Muscle of back (tissue), 11 donors: ENCODE measurements around the gene DIP2C. TPM values are rescaled to one million over a fixed set of nuclear protein-coding genes. Genes with fewer than 3 reads are reported as not detected.
A peak's percentile ranks its signal among the peaks of the same experiment; 100 is the strongest.
"Not testable (repeated sequence)": the region's sequence is repeated elsewhere in the genome, so short reads cannot be mapped to it uniquely, and the experiment has no call there.

Source experiments
- DNase-seq, 3 donors: peaks; one replicate each; pipeline versions ENCODE4 v3.0.0 to v3.0.0-alpha.2; 2013
- polyA plus RNA-seq, 10 donors: library from polyadenylated mRNA; unstranded; fragments of 120-200 nt; gene quantifications; one replicate each; pipeline ENCODE4 v1.2.1, GENCODE V29; 2013; ENCODE audit not compliant: insufficient read length in 10 of 10

DIP2C gene
- polyA plus RNA-seq, 10 donors, result 23.3 to 30.9 (median 25.9) TPM

- DNase-seq, result no peak
These were observed 269.0 kb downstream of the DIP2C start for GRCh38 chr10:420154-421121.

- no peak for DNase-seq
These were observed 270.6 kb downstream of the DIP2C start for GRCh38 chr10:418894-419293.

- DNase-seq, result no peak
These were observed 271.2 kb downstream of the DIP2C start for GRCh38 chr10:418226-418625.

DNA sequence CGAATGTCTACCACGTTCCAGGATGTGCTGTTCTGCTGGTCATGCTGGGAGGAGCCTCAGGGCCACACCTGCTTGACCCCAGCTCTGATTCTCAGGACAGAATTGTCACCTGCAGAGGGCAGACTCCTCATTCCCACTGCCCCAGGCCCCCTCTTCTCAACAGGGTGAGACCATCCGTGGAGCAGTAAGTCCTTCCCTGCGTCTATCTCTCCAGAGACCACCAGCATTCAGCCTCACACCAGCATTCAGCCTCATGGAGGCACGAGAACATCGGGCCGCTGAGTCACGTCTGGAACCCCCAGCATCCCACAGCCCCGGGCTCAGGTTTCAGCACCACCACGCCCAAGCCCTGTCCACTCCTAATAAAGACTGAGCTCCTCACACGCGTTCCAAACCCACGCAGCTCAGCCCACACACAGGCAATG, 273.4 kb downstream of the DIP2C start:
- DNase-seq, result no peak

GRCh38 chr10:413662-414071, 275.8 kb downstream of the DIP2C start:
- DNase-seq, result no peak

GRCh38 chr10:412109-412508, 277.4 kb downstream of the DIP2C start:
- peak; percentile 28 to 42 (median 41) for DNase-seq

- no peak for DNase-seq
These were observed 277.9 kb downstream of the DIP2C start for GRCh38 chr10:411603-412002.

GRCh38 chr10:409408-410040, 279.9 kb downstream of the DIP2C start:
- no peak for DNase-seq

DNA sequence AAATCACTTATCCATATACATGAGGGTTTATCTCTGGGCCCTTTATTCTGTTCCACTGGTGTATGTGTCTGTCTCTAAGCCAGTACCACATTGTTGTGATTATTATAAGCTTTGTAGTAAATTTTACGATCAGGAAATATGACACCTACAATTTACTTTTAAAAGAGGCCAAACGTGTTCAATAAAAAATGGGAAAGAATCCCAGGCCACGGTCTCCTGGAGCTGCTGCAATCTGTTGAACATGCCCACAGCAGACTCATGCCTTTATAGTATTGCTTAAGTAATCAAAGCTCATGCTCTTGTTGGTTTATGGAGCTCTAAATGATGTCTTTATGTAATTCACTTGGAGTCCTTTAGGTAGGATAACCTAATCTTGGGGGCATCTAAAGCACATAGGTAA, 281.2 kb downstream of the DIP2C start:
- no peak for DNase-seq

DNA sequence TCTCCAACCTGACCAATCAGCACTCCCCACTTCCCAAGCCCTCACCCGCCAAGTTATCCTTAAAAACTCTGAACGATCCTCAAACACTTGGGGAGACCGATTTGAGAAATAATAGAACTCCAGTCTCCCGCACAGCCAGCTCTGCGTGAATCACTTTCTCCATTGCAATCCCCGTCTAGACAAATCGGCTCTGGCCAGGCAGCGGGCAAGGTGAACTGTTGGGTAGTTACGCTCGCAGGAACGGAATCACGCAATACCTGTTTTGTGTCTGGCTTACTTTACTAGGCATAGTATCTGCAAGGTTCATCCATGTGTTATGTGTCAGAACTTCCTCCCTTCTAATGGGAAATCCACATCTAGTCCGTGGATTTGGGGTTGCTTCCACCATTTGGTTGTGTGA, 282.5 kb downstream of the DIP2C start:
- DNase-seq, result no peak

- DNase-seq, result no peak
These were observed 283.8 kb downstream of the DIP2C start for GRCh38 chr10:405648-406047.

- no peak for DNase-seq
These were observed 284.5 kb downstream of the DIP2C start for GRCh38 chr10:404991-405390.

DNA sequence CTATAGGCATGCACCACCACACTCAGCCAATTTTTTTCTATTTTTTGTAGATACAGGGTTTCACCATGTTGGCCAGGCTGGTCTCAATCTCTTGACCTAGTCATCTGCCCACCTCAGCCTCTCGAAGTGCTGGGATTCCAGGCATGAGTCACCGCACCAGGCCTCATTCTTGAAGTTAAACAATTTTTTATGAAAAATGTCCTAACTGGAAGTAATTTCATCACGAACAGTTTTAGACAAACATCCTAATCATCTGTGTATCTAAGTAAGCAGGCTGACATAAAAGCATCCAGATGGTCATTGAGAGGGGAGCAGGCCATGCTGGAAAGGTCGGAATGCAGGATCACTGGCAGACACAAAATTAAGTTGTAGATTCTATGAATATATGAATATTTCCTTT, 285.1 kb downstream of the DIP2C start:
- no peak for DNase-seq

DNA sequence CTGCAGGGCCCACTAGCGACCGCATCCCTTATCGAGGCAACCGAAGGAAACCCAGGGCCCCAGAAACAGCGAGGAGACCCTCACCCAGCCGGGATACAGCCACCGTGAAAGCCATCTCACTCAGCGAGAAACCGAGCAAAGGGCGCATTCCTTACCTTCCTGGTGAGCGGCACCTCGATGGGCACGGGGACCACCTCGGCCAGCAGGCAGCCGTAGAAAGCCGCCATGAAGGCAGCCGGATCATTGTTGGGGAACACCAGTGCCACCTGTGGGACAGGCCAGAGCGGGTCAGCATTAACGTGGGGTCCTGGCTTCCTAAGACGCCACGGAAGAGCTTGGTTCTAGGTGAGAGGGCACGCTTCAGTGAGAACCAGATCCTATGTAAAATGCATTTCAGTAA, 290.5 kb downstream of the DIP2C start:
- no peak for DNase-seq

- no peak for DNase-seq
These were observed 292.0 kb downstream of the DIP2C start for GRCh38 chr10:397321-398068.

GRCh38 chr10:396535-397220, 292.8 kb downstream of the DIP2C start:
- DNase-seq, result no peak

DNA sequence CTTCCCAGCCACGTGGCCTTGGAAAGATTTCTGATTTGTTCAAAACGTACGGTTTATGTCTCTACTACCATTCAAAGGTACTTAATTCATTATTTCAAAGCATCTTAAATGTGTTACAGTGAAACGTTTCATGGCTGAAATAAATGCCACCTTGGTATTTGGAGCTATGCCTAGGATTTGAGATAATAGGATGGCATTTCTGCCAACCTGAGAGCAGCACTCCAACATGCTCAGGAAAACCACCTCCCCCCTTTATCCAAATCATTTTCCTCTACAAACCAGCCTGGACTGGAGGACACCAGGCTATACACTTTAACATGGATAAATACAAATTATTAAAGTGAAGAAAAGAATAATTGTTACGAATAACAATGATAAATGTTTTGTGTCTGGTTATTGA, 293.4 kb downstream of the DIP2C start:
- DNase-seq, result no peak

DNA sequence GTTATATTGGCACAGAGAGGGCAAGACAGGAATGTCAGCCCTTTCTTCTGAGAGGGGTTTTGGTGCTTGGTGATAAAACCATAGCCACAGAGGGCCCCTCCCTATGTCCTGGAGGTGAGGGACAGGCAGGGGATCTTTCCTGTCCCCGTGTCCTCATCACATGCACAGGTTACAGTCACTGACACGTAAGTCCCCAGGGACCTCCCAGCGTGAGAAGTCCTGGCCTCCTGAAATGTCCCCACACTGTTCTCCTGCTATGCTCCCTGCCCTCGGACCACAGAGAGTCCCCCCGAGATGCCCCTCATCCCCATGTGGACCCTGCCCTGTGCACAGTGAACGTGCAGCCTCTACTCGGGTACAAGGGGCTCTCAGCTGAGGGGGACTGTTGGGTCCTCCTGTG, 293.8 kb downstream of the DIP2C start:
- no peak for DNase-seq

- DNase-seq, result not testable (repeated sequence)
These were observed 294.9 kb downstream of the DIP2C start for GRCh38 chr10:394439-395101.

- DNase-seq, result no peak
These were observed 295.6 kb downstream of the DIP2C start for GRCh38 chr10:393787-394438.
